Measurements from ENCODE around the gene NLRP6.
"Not testable (repeated sequence)": the region's sequence is repeated elsewhere in the genome, so short reads cannot be mapped to it uniquely, and the experiment has no call there.

NLRP6 gene

DNA sequence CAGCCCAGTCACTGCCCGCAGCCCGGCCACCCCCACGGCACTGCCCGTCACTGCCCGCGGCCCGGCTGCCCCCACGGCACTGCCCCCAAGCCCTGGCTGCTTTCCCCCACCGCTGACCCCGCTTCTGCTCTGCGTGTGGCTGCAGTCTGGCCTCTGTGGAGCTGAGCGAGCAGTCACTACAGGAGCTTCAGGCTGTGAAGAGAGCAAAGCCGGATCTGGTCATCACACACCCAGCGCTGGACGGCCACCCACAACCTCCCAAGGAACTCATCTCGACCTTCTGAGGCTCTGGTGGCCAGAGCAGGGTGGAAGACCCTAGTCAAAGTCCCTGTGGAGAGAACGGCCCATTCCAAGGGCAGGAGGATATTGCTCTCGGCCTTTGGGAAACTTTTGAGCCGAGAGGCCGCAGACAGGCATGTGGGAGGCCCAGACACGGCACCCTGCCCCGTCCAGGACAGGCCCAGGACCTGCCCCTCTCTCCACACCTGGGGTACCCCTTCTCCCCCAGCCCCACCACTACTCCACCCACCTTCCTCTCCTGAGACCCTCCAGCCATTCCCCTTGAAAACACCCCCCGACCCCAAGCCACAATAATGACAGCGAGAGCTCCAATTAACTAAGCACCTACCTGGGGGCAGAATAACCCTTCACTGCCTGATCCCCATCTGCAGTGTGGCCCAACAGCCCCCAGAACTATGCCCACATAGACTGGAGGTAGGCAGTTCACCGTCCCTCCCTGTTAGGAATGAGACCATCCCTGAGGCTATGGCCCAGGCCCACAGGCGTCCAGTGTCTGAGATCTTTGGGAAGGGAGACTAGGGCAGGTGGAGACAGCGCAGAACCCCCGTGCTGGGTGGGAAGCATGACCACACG lies 7.0 kb downstream of the NLRP6 start:
- Histone ChIP-seq H3K9me3 (ENCODE audit: control extremely low read depth in 1 of 5, control insufficient read depth in 4 of 5, insufficient read depth in 2 of 5, low read depth in 1 of 5, low read length in 4 of 5) (no peaks in the 10 kb centered on the region), H3K4me3 (ENCODE audit: control insufficient read depth in 1 of 7, extremely low read depth in 1 of 7, insufficient read depth in 4 of 7, low read depth in 2 of 7, low read length in 6 of 7) (no peak overlapping the region), H3K27me3 (replicated peaks in 2 of 5; ENCODE audit: control insufficient read depth in 4 of 5, insufficient read depth in 5 of 5, low read length in 4 of 5) (peaks cover 0 to 54% (median 27%) of the 10 kb centered on the region in 5 experiments), H3K27ac (ENCODE audit: insufficient read depth in 1 of 2, low read depth in 1 of 2, low read length in 2 of 2, poor library complexity in 1 of 2, severe bottlenecking in 2 of 2) (no peak overlapping the region), H3K4me1 (ENCODE audit: control extremely low read depth in 1 of 4, control insufficient read depth in 4 of 4, insufficient read depth in 4 of 4, low read length in 3 of 4) (peaks cover 0 to 39% (median 31%) of the 10 kb centered on the region in 4 experiments), H3K36me3 (ENCODE audit: control insufficient read depth in 4 of 4, insufficient read depth in 4 of 4, low read length in 3 of 4) (no peaks in the 10 kb centered on the region)
- WGBS (ENCODE audit: insufficient coverage) = 90% methylated on average over 15 of the region's 29 CpGs
- no peak for DNase-seq
- ChIA-PET POLR2A (no interaction called here), CTCF (no interaction called here)

DNA sequence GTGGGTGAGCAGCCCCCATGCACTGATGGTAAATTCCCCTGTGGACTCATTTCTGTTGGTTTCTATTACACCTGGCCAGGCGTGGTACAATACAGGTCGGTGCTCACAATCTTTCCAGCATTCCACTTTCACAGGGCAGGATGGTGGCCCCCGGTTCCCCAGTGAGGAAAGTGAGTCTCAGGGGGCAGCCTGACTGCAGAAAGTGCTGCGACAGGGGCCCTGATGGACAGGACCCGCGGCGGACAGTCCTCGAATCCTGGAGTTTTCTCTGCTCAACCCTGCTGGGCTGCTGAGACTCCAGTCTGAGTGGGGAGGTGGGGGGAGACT lies 7.7 kb downstream of the NLRP6 start:
- 100% methylated on average over 2 of the region's 8 CpGs for WGBS (ENCODE audit: insufficient coverage)
- ChIA-PET CTCF (interaction anchor here (1.5 kb wide), 1 partner anchor 21 kb away, joined by 4 read pairs; no protein-coding TSS in a partner anchor), POLR2A (no interaction called here)
- Histone ChIP-seq H3K27me3 (replicated peaks in 2 of 5; ENCODE audit: control insufficient read depth in 4 of 5, insufficient read depth in 5 of 5, low read length in 4 of 5) (peaks cover 0 to 48% (median 27%) of the 10 kb centered on the region in 5 experiments), H3K4me1 (ENCODE audit: control extremely low read depth in 1 of 4, control insufficient read depth in 4 of 4, insufficient read depth in 4 of 4, low read length in 3 of 4) (peaks cover 0 to 33% (median 25%) of the 10 kb centered on the region in 4 experiments), H3K9me3 (ENCODE audit: control extremely low read depth in 1 of 5, control insufficient read depth in 4 of 5, insufficient read depth in 2 of 5, low read depth in 1 of 5, low read length in 4 of 5) (no peaks in the 10 kb centered on the region), H3K27ac (ENCODE audit: insufficient read depth in 1 of 2, low read depth in 1 of 2, low read length in 2 of 2, poor library complexity in 1 of 2, severe bottlenecking in 2 of 2) (no peak overlapping the region), H3K36me3 (ENCODE audit: control insufficient read depth in 4 of 4, insufficient read depth in 4 of 4, low read length in 3 of 4) (no peaks in the 10 kb centered on the region), H3K4me3 (ENCODE audit: control insufficient read depth in 1 of 7, extremely low read depth in 1 of 7, insufficient read depth in 4 of 7, low read depth in 2 of 7, low read length in 6 of 7) (no peak overlapping the region)
- DNase-seq = no peak

DNA sequence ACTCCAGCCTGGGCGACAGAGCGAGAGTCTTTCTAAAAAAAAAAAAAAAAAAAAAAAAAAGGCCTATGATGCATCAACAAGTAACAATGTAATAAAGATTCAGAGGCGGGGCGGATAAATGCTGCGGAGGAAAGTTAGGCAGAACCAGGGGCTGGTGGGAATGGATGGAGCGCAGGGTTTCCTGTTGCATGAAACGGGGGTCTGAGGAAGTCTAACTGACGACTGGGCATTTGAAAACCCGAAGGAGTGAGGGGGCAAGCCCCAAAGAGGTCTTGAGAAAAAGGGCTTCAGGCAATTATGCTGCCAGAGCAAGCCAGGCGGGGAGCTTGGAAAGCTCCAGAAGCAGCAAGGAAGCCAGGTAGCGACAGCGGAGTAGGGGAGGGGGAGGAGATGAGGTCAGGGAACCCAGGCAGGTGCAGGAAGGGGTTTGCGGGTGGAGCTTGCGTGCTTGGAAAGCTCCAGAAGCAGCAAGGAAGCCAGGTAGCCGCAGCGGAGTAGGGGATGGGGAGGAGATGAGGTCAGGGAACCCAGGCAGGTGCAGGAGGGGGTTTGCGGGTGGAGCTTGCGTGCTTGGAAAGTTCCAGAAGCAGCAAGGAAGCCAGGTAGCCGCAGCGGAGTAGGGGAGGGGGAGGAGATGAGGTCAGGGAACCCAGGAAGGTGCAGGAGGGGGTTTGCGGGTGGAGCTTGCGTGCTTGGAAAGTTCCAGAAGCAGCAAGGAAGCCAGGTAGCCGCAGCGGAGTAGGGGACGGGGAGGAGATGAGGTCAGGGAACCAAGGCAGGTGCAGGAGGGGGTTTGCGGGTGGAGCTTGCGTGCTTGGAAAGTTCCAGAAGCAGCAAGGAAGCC lies 9.0 kb downstream of the NLRP6 start:
- H3K4me1 ChIP-seq (ENCODE audit: control extremely low read depth in 1 of 4, control insufficient read depth in 4 of 4, insufficient read depth in 4 of 4, low read length in 3 of 4) = peaks cover 0 to 23% (median 17%) of the 10 kb centered on the region in 4 experiments
- H3K4me3 ChIP-seq (ENCODE audit: control insufficient read depth in 1 of 7, extremely low read depth in 1 of 7, insufficient read depth in 4 of 7, low read depth in 2 of 7, low read length in 6 of 7); H3K9me3 ChIP-seq (ENCODE audit: control extremely low read depth in 1 of 5, control insufficient read depth in 4 of 5, insufficient read depth in 2 of 5, low read depth in 1 of 5, low read length in 4 of 5); POLR2A ChIA-PET; DNase-seq; H3K27ac ChIP-seq (ENCODE audit: insufficient read depth in 1 of 2, low read depth in 1 of 2, low read length in 2 of 2, poor library complexity in 1 of 2, severe bottlenecking in 2 of 2); H3K36me3 ChIP-seq (ENCODE audit: control insufficient read depth in 4 of 4, insufficient read depth in 4 of 4, low read length in 3 of 4): not testable (repeated sequence)
- 89% methylated on average over 19 of the region's 27 CpGs for WGBS (ENCODE audit: insufficient coverage)
- CTCF ChIA-PET = interaction anchor here (1.5 kb wide), 2 partner anchors 9 to 19 kb away, joined by 4 to 5 read pairs; partner anchors contain the start of gene NLRP6
- H3K27me3 ChIP-seq (replicated peaks in 2 of 5; ENCODE audit: control insufficient read depth in 4 of 5, insufficient read depth in 5 of 5, low read length in 4 of 5) = peaks cover 0 to 34% (median 18%) of the 10 kb centered on the region in 5 experiments

DNA sequence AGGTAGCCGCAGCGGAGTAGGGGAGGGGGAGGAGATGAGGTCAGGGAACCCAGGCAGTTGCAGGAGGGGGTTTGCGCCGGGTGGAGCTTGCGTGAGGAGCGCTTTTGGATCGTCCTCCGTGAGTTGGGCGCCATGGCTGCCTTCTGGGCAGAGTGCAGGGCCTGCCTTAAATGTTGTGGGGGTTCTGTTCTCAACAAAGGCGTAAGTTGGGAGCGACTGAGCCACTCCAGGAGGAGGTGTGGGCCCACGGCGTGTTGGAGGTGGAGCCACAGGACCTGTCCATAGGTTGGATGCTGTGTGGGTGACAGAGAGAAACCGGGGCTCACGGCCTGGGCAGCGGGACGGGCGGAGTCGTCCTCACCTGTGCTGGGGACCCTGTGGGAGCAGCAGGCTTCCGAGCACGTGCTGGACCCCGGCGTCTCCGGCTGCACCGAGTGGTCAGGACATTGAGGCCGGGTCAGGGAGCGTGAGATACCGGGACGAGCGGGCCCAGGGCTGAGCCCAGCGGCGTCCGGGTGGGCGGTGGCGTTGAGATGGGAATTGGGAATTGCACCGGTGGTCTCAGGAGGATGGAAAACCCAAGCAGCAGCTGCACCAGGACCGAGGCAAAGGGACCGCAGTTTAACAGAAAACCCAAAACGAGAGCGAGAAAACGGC lies 9.7 kb downstream of the NLRP6 start:
- Histone ChIP-seq H3K4me1 (ENCODE audit: control extremely low read depth in 1 of 4, control insufficient read depth in 4 of 4, insufficient read depth in 4 of 4, low read length in 3 of 4) (peaks cover 0 to 23% (median 17%) of the 10 kb centered on the region in 4 experiments), H3K27me3 (replicated peaks in 2 of 5; ENCODE audit: control insufficient read depth in 4 of 5, insufficient read depth in 5 of 5, low read length in 4 of 5) (peaks cover 0 to 27% (median 13%) of the 10 kb centered on the region in 5 experiments), H3K9me3 (ENCODE audit: control extremely low read depth in 1 of 5, control insufficient read depth in 4 of 5, insufficient read depth in 2 of 5, low read depth in 1 of 5, low read length in 4 of 5) (no peaks in the 10 kb centered on the region), H3K36me3 (ENCODE audit: control insufficient read depth in 4 of 4, insufficient read depth in 4 of 4, low read length in 3 of 4) (peaks cover 0 to 5% (median 0%) of the 10 kb centered on the region in 4 experiments), H3K27ac (ENCODE audit: insufficient read depth in 1 of 2, low read depth in 1 of 2, low read length in 2 of 2, poor library complexity in 1 of 2, severe bottlenecking in 2 of 2) (peak overlapping the region in 1 of 2 experiments; percentile 43), H3K4me3 (ENCODE audit: control insufficient read depth in 1 of 7, extremely low read depth in 1 of 7, insufficient read depth in 4 of 7, low read depth in 2 of 7, low read length in 6 of 7) (peak overlapping the region in 6 of 7 experiments; percentile 54 to 75 (median 66))
- ChIA-PET POLR2A (no interaction called here), CTCF (interaction anchor here (1.5 to 2.8 kb wide), 2 partner anchors 10 to 18 kb away, joined by 5 to 11 read pairs; partner anchors contain the start of gene NLRP6)
- DNase-seq = no peak
- 43% methylated on average over 37 of the region's 41 CpGs for whole genome bisulfite sequencing (ENCODE audit: insufficient coverage)

DNA sequence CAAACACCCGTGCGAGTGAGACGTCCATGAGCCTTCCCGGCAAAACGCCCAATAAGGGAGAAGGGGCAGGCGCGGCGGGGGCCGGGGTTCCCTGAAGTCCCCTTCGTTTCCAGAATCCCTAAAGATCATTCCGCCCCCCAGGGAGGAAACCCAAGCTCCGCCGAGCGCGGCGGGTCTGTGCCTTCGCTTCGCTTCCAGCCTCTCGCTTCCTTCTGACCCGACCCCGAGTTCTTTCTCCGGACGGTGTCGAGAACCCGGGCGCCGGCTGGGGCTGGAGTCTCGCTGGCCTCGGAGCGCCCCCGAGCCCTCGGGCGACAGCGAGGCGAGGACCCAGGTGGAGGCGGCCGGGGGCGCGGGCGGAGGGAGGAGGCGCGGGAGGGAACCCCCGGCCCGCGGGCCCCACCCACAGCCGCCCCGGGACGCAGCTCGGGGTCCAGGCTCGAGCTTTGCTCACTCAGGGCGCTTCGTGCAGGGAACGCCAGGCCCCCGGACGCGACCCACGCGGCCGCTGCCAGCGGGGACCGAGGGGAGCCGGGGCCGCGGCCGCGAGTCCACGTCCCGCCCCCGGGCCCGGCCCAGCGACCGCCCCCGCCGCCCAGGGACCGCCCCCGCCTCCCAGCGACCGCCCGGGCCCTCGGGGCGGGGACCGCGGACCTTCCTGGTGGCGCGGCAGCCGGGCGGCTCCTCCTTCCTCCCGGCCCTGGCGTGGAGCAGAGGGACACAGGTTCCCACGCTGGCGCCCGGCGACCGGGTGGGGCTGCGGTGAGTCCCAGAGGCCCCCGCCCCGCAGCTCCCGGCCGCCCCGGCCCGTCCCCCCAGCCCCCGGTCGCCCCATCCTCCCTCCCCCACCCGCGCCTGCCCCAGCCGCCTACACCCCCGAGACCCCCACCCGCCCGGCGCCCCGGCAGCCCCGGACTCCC lies 10.5 kb downstream of the NLRP6 start, which contains the start of gene PGGHG:
TSS of gene PGGHG (plus strand) at position 649 of the 920 bp plus-strand sequence. CDS start 691 bp downstream, outside the sequence.
- Histone ChIP-seq H3K9me3 (ENCODE audit: control extremely low read depth in 1 of 5, control insufficient read depth in 4 of 5, insufficient read depth in 2 of 5, low read depth in 1 of 5, low read length in 4 of 5) (no peaks in the 10 kb centered on the region), H3K27me3 (replicated peaks in 2 of 5; ENCODE audit: control insufficient read depth in 4 of 5, insufficient read depth in 5 of 5, low read length in 4 of 5) (peaks cover 0 to 22% (median 13%) of the 10 kb centered on the region in 5 experiments), H3K4me3 (ENCODE audit: control insufficient read depth in 1 of 7, extremely low read depth in 1 of 7, insufficient read depth in 4 of 7, low read depth in 2 of 7, low read length in 6 of 7) (peak within 1 kb of the TSS; percentile 40 to 75 (median 65)), H3K36me3 (ENCODE audit: control insufficient read depth in 4 of 4, insufficient read depth in 4 of 4, low read length in 3 of 4) (peaks cover 0 to 11% (median 0%) of the 10 kb centered on the region in 4 experiments), H3K27ac (ENCODE audit: insufficient read depth in 1 of 2, low read depth in 1 of 2, low read length in 2 of 2, poor library complexity in 1 of 2, severe bottlenecking in 2 of 2) (peak within 1 kb of the TSS in 1 of 2 experiments; percentile 43), H3K4me1 (ENCODE audit: control extremely low read depth in 1 of 4, control insufficient read depth in 4 of 4, insufficient read depth in 4 of 4, low read length in 3 of 4) (peaks cover 0 to 23% (median 17%) of the 10 kb centered on the region in 4 experiments)
- POLR2A ChIA-PET = interaction anchor here (0.6 kb wide), 1 partner anchor 14 kb away, joined by 4 read pairs; no protein-coding TSS in a partner anchor
- peak in 1 of 3 donors; percentile 42 for DNase-seq
- 0% methylated on average over 60 of the region's 112 CpGs for WGBS (ENCODE audit: insufficient coverage)
- CTCF ChIA-PET = interaction anchor here (0.8 to 2.8 kb wide), 5 partner anchors 10 to 161 kb away, joined by 3 to 11 read pairs (median 4); partner anchors contain the start of genes IFITM5 and PTDSS2

DNA sequence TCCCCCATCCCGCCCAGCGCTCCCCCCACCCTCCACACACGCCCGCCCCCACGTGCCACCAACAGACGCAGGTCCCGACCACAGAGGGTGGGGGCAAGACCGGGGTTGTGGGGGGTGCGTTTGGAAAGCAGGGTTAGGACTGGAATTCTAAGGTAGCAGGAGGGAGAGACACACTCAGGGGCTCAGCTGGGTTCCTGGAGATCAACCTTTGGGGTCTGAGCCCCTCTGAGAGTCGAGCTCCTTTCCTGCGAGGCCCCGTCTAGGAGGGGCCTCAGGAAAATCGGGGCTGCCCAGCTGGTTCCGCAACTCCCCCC lies 11.1 kb downstream of the NLRP6 start:
- WGBS (ENCODE audit: insufficient coverage) = 11% methylated on average over 5 of the region's 14 CpGs
- no peaks in the 10 kb centered on the region for H3K9me3 ChIP-seq (ENCODE audit: control extremely low read depth in 1 of 5, control insufficient read depth in 4 of 5, insufficient read depth in 2 of 5, low read depth in 1 of 5, low read length in 4 of 5)
- ChIA-PET POLR2A (interaction anchor here (0.6 kb wide), 1 partner anchor 15 kb away, joined by 4 read pairs; no protein-coding TSS in a partner anchor), CTCF (interaction anchor here (0.8 to 2.8 kb wide), 5 partner anchors 10 to 160 kb away, joined by 3 to 11 read pairs (median 4); partner anchors contain the start of genes IFITM5 and PTDSS2)
- H3K36me3 ChIP-seq (ENCODE audit: control insufficient read depth in 4 of 4, insufficient read depth in 4 of 4, low read length in 3 of 4) = peaks cover 0 to 16% (median 0%) of the 10 kb centered on the region in 4 experiments
- DNase-seq = peak in 1 of 3 donors; percentile 36
- peaks cover 0 to 23% (median 17%) of the 10 kb centered on the region in 4 experiments for H3K4me1 ChIP-seq (ENCODE audit: control extremely low read depth in 1 of 4, control insufficient read depth in 4 of 4, insufficient read depth in 4 of 4, low read length in 3 of 4)
- peaks cover 0 to 19% (median 13%) of the 10 kb centered on the region in 5 experiments for H3K27me3 ChIP-seq (replicated peaks in 2 of 5; ENCODE audit: control insufficient read depth in 4 of 5, insufficient read depth in 5 of 5, low read length in 4 of 5)
- peak overlapping the region in 6 of 7 experiments; percentile 4 to 66 (median 38) for H3K4me3 ChIP-seq (ENCODE audit: control insufficient read depth in 1 of 7, extremely low read depth in 1 of 7, insufficient read depth in 4 of 7, low read depth in 2 of 7, low read length in 6 of 7)
- H3K27ac ChIP-seq (ENCODE audit: insufficient read depth in 1 of 2, low read depth in 1 of 2, low read length in 2 of 2, poor library complexity in 1 of 2, severe bottlenecking in 2 of 2) = no peak overlapping the region
